Testis (tissue), 3 donors: Measurements from ENCODE around the gene SAPCD1. TPM values are rescaled to one million over a fixed set of nuclear protein-coding genes. Genes with fewer than 3 reads are reported as not detected.
A peak's percentile ranks its signal among the peaks of the same experiment; 100 is the strongest.

Source experiments
- DNase-seq: peaks from one replicate; pipeline ENCODE4 v3.0.0-alpha.2; 2019
- H3K27ac ChIP-seq, 2 donors: fragments of 200-600 bp; sonication (generic); one replicate each; pipeline ENCODE4 v1.5.1; 2019
- H3K27me3 ChIP-seq: fragments of 200-600 bp; sonication (generic); one replicate; pipeline ENCODE4 v1.5.1; 2019
- H3K36me3 ChIP-seq: fragments of 200-600 bp; sonication (generic); one replicate; pipeline ENCODE4 v1.5.1; 2017; ENCODE audit warnings: low read depth; ENCODE audit errors: missing control alignments
- H3K4me1 ChIP-seq: fragments of 200-600 bp; sonication (generic); one replicate; pipeline ENCODE4 v1.5.1; 2019
- H3K4me3 ChIP-seq, 2 donors: fragments of 200-600 bp; sonication (generic); one replicate each; pipeline ENCODE4 v1.5.1; 2017 to 2019
- H3K9me3 ChIP-seq: fragments of 200-600 bp; sonication (generic); one replicate; pipeline ENCODE4 v1.5.1; 2017
- POLR2A ChIP-seq: fragments of 450-650 bp; IDR thresholded peaks from one replicate; pipeline ENCODE4 v1.6.1; 2017; ENCODE audit warnings: antibody characterized with exemption, mild to moderate bottlenecking, moderate library complexity
- WGBS, 2 donors: methylation state at CpG; one replicate each; pipeline ENCODE4 v1.1.5; 2018; 5-methylcytosine and 5-hydroxymethylcytosine counted together
- intact Hi-C: fragments of 100-400 bp; cut with DNase I; formaldehyde crosslinking; loops from one replicate; pipeline ENCODE4 v1.15.1; 2023; ENCODE audit warnings: low total_unique reads
- polyA plus RNA-seq: library from polyadenylated mRNA; stranded (reverse); fragments of 350-450 nt; fragmentation: Illumina TruSeq; extraction: RNeasy Lipid Tissue Mini Kit (QIAGEN cat#74804); gene quantifications from one replicate; pipeline ENCODE4 v1.2.3, GENCODE V29; 2014; ENCODE audit warnings: low read depth, low replicate concordance; ENCODE audit not compliant: insufficient read depth
- total RNA-seq, 2 donors: library from RNA; depleted of rRNA; stranded (reverse); fragments of >200 nt; gene quantifications; one replicate each; pipeline ENCODE4 v1.2.3, GENCODE V29; 2016
- TF ChIP-seq, protein P1 (sequence below), 3 experiments: fragments of 450-650 bp in 2 of 3; fragments of 200-600 bp in 1 of 3; sonication (generic) in 1 of 3; IDR thresholded peaks; one replicate each; pipeline ENCODE4 v1.5.1; 2016 to 2019; ENCODE audit warnings: antibody characterized with exemption in 3 of 3, mild to moderate bottlenecking in 2 of 3, moderate library complexity in 1 of 3

The SAPCD1 gene
- total and polyA plus RNA-seq, 3 donors from 2014 or later = 5.9 to 11.6 (median 10.4) TPM

GRCh38 chr6:31775184-31775583 is 12.7 kb downstream of the SAPCD1 start:
- TF ChIP-seq, protein P1, sequence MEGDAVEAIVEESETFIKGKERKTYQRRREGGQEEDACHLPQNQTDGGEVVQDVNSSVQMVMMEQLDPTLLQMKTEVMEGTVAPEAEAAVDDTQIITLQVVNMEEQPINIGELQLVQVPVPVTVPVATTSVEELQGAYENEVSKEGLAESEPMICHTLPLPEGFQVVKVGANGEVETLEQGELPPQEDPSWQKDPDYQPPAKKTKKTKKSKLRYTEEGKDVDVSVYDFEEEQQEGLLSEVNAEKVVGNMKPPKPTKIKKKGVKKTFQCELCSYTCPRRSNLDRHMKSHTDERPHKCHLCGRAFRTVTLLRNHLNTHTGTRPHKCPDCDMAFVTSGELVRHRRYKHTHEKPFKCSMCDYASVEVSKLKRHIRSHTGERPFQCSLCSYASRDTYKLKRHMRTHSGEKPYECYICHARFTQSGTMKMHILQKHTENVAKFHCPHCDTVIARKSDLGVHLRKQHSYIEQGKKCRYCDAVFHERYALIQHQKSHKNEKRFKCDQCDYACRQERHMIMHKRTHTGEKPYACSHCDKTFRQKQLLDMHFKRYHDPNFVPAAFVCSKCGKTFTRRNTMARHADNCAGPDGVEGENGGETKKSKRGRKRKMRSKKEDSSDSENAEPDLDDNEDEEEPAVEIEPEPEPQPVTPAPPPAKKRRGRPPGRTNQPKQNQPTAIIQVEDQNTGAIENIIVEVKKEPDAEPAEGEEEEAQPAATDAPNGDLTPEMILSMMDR (IDR thresholded peaks at IDR 0.05) = no peak
- TF ChIP-seq POLR2A = no peak
- 71 to 93% methylated on average over 4 of the region's 4 CpGs for WGBS, 2 donors
- intact Hi-C loops = no loop called here
- Histone ChIP-seq H3K27me3 (no peaks in the 10 kb centered on the region), H3K4me1 (peaks cover 12% of the 10 kb centered on the region), H3K4me3 (no peak overlapping the region), H3K36me3 (no peaks in the 10 kb centered on the region), H3K9me3 (no peaks in the 10 kb centered on the region), H3K27ac (no peak overlapping the region)
- no peak for DNase-seq

DNA sequence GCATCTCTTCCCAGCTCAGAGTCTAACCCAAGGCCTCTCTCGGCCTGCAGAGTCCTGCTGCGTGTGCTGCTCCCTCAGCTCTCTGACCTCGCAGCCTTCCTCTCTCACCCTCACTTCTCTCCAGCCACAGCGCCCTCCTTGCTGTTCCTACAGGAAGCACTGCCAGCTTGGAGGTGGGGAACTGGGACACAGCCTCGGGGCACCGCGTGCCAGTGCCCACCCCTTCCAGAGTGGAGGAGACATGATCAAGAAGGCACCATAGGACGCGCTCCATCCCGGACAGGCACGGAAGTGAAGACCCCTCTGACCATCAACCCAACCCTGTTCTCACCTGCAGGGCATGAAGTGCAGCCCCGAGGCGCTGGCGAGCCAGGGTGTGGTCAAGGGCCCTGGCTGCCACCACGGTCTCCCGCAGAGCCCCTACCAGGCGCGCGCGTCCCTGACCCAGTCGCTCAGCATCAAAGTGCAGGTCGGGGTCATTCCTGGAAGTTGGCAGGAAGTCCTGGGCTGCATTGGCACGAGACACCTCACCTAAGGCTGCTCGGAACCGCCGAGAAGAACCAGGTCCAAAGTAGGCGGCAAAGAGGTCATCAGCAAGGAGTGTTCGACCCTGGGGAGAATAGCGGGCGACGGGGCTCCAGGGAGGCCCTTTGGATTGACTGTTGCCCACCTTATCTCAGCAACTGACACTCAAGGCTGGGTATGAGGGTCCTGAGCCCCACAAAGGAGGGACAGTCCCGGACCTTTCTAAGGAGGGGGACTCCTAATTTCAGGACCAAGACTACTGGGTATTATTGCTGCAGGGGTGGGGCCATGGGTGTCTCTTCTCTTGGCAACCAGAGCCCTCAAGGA is 13.4 kb downstream of the SAPCD1 start:
- DNase-seq = no peak
- no peaks in the 10 kb centered on the region for H3K36me3 ChIP-seq
- H3K27me3 ChIP-seq = no peaks in the 10 kb centered on the region
- H3K9me3 ChIP-seq = no peaks in the 10 kb centered on the region
- no peak for TF ChIP-seq POLR2A
- TF ChIP-seq, protein P1 (IDR thresholded peaks at IDR 0.05) = no peak
- peaks cover 12% of the 10 kb centered on the region for H3K4me1 ChIP-seq
- WGBS, 2 donors = 91 to 93% methylated on average over 30 to 32 of the region's 32 CpGs
- H3K4me3 ChIP-seq = no peak overlapping the region
- no peak overlapping the region for H3K27ac ChIP-seq
- intact Hi-C loops = no loop called here

GRCh38 chr6:31776485-31776988 is 14.1 kb downstream of the SAPCD1 start:
- H3K36me3 ChIP-seq = no peaks in the 10 kb centered on the region
- DNase-seq = no peak
- peak overlapping the region in 1 of 2 donors; percentile 19 for H3K27ac ChIP-seq
- 45 to 76% methylated on average over 7 to 14 of the region's 14 CpGs for WGBS, 2 donors
- intact Hi-C loops = no loop called here
- TF ChIP-seq, protein P1 (IDR thresholded peaks at IDR 0.05) = no peak
- no peak for TF ChIP-seq POLR2A
- H3K4me3 ChIP-seq = no peak overlapping the region
- H3K4me1 ChIP-seq = peaks cover 12% of the 10 kb centered on the region
- H3K9me3 ChIP-seq = no peaks in the 10 kb centered on the region
- no peaks in the 10 kb centered on the region for H3K27me3 ChIP-seq

GRCh38 chr6:31776989-31777666 is 14.7 kb downstream of the SAPCD1 start, which contains the start of gene VWA7:
TSS of gene VWA7 (minus strand) at chr6:31777328. CDS start at chr6:31776779, 549 bp downstream.
- H3K9me3 ChIP-seq = no peaks in the 10 kb centered on the region
- H3K36me3 ChIP-seq = no peaks in the 10 kb centered on the region
- no peak within 1 kb of the TSS for H3K4me3 ChIP-seq
- DNase-seq = peak; percentile 85
- 31 to 40% methylated on average over 7 to 15 of the region's 15 CpGs for WGBS, 2 donors
- no peaks in the 10 kb centered on the region for H3K27me3 ChIP-seq
- H3K27ac ChIP-seq = peak within 1 kb of the TSS in 1 of 2 donors; percentile 19
- TF ChIP-seq POLR2A = no peak
- TF ChIP-seq, protein P1 (IDR thresholded peaks at IDR 0.05) = no peak
- peaks cover 12% of the 10 kb centered on the region for H3K4me1 ChIP-seq
- intact Hi-C loops = no loop called here
